GM12878 (cell line): ENCODE results near the gene TSPEAR. TPM values are rescaled to one million over a fixed set of nuclear protein-coding genes. Genes with fewer than 3 reads are reported as not detected.

Experiments used
- ATAC-seq: fragments of 200-7000 bp; cut with Tn5 transposase; 3 replicates; pipeline ENCODE4 v1.9.1; 2020; ENCODE audit warnings: mild to moderate bottlenecking, moderate library complexity
- BruUV-seq: library from RNA; stranded (reverse); fragments of 400-500 nt; replicated peaks from 2 replicates; lab custom pipeline; 2021; lab: Mats Ljungman, UMichigan
- CTCF ChIA-PET: fragments of 300-600 bp; sonication (Branson Sonifier 250); formaldehyde crosslinking; extraction: SDS; loops from one replicate; lab custom pipeline; 2021; ENCODE audit warnings: inconsistent platforms; lab: Yijun Ruan, JAX
- POLR2A ChIA-PET: fragments of 350-600 bp; formaldehyde crosslinking; extraction: SDS; loops from one replicate; lab custom pipeline; 2021; ENCODE audit warnings: inconsistent platforms; lab: Charles Lee
- RAD21 ChIA-PET: fragments of 300-600 bp; sonication (Branson Sonifier 250); formaldehyde crosslinking; loops from one replicate; lab custom pipeline; 2023; ENCODE audit warnings: antibody characterized with exemption; ENCODE audit not compliant: unreplicated experiment; lab: Charles Lee
- SMC1A ChIA-PET: fragments of 300-600 bp; sonication (Branson Sonifier 250); formaldehyde crosslinking; loops from one replicate; lab custom pipeline; 2023; ENCODE audit not compliant: unreplicated experiment, uncharacterized antibody; lab: Charles Lee
- DNase-seq: peaks from one replicate; pipeline ENCODE4 v3.0.0-alpha.2; 2011; ENCODE audit warnings: low read depth, low spot score
- FAIRE-seq: peaks from 3 replicates; lab custom pipeline; 2011; peaks lifted over from hg19 to GRCh38; lab: Jason Lieb, UNC
- H2AFZ ChIP-seq: 2 replicates; pipeline ENCODE4 v1.6.0; 2011; ENCODE audit warnings: low read depth, low read length, control low read depth; ENCODE audit not compliant: control insufficient read depth
- H3K27ac ChIP-seq: 2 replicates; pipeline ENCODE4 v1.5.1; 2011; ENCODE audit warnings: control low read depth; ENCODE audit not compliant: control insufficient read depth, insufficient read depth
- H3K27me3 ChIP-seq, 2 experiments: replicated peaks in 1 of 2; 2 replicates each; pipeline versions ENCODE4 v1.6.0 to v1.6.1; 2011; ENCODE audit warnings: low read length in 1 of 2; ENCODE audit not compliant: control insufficient read depth in 2 of 2, insufficient read depth in 2 of 2
- H3K36me3 ChIP-seq, 2 experiments: 2 replicates each; pipeline ENCODE4 v1.5.1; 2011; ENCODE audit warnings: low read length in 1 of 2; ENCODE audit not compliant: control insufficient read depth in 2 of 2, insufficient read depth in 2 of 2
- H3K4me1 ChIP-seq: 2 replicates; pipeline ENCODE4 v1.6.1; 2011; ENCODE audit warnings: mild to moderate bottlenecking, low read length, moderate library complexity, mixed read lengths; ENCODE audit not compliant: control insufficient read depth, insufficient read depth
- H3K4me2 ChIP-seq: 2 replicates; pipeline ENCODE4 v1.6.0; 2011; ENCODE audit warnings: control low read depth; ENCODE audit not compliant: control insufficient read depth, insufficient read depth
- H3K4me3 ChIP-seq: fragments of 200-600 bp; sonication (generic); 2 replicates; pipeline ENCODE4 v1.5.1; 2016
- H3K79me2 ChIP-seq: 2 replicates; pipeline ENCODE4 v1.6.0; 2011; ENCODE audit warnings: low read length; ENCODE audit not compliant: control insufficient read depth, insufficient read depth
- H3K9ac ChIP-seq: 2 replicates; pipeline ENCODE4 v1.8.0; 2011; ENCODE audit warnings: low read length, control low read depth, mixed read lengths; ENCODE audit not compliant: control insufficient read depth, insufficient read depth
- H3K9me3 ChIP-seq: replicated peaks from 3 replicates; pipeline ENCODE4 v1.5.1; 2011; ENCODE audit warnings: mild to moderate bottlenecking, low read length; ENCODE audit not compliant: control insufficient read depth, insufficient read depth
- H4K20me1 ChIP-seq: 2 replicates; pipeline ENCODE4 v1.6.0; 2011; ENCODE audit not compliant: control insufficient read depth, insufficient read depth
- ASH2L ChIP-seq: fragments of 300-600, 200-600 bp; sonication (generic); IDR thresholded peaks from 2 replicates; pipeline ENCODE4 v1.6.1; 2017; ENCODE audit warnings: low read depth, mild to moderate bottlenecking, borderline replicate concordance
- CBX3 ChIP-seq: fragments of 200-600 bp; sonication (generic); IDR thresholded peaks from 2 replicates; pipeline ENCODE4 v1.6.1; 2016; ENCODE audit warnings: low read depth, borderline replicate concordance
- E4F1 ChIP-seq: fragments of 450-650 bp; IDR thresholded peaks from 2 replicates; pipeline ENCODE4 v1.6.1; 2018; ENCODE audit warnings: borderline replicate concordance, mild to moderate bottlenecking; ENCODE audit not compliant: partially characterized antibody
- GABPA ChIP-seq: IDR thresholded peaks from 2 replicates; pipeline ENCODE4 v1.6.1; 2014; ENCODE audit warnings: antibody characterized with exemption, low read depth, mild to moderate bottlenecking, inconsistent platforms
- HDAC2 ChIP-seq: fragments of 200-600 bp; sonication (generic); IDR thresholded peaks from 2 replicates; pipeline ENCODE4 v1.6.1; 2017
- LARP7 ChIP-seq: fragments of 450-650 bp; IDR thresholded peaks from 2 replicates; pipeline ENCODE4 v1.6.1; 2017; ENCODE audit warnings: mild to moderate bottlenecking
- MEF2A ChIP-seq: IDR thresholded peaks from 2 replicates; pipeline ENCODE4 v1.6.1; 2011; ENCODE audit warnings: low read depth, mild to moderate bottlenecking, low read length, moderate library complexity; ENCODE audit not compliant: insufficient read depth
- MYB ChIP-seq: fragments of 150-350 bp; IDR thresholded peaks from 2 replicates; pipeline ENCODE4 v1.6.1; 2014; ENCODE audit warnings: mild to moderate bottlenecking, low read depth, low read length, borderline replicate concordance
- RBBP5 ChIP-seq: fragments of 200-600 bp; sonication (generic); conservative IDR thresholded peaks from 2 replicates; pipeline ENCODE4 v1.6.1; 2016
- SMAD1 ChIP-seq: fragments of 450-650 bp; IDR thresholded peaks from 2 replicates; pipeline ENCODE4 v1.6.1; 2018; ENCODE audit warnings: mild to moderate bottlenecking, low read depth; ENCODE audit not compliant: partially characterized antibody
- STAT3 ChIP-seq: IDR thresholded peaks from 2 replicates; pipeline ENCODE4 v1.6.1; 2011; ENCODE audit warnings: low read depth, low read length, improper control_type of control experiment
- WGBS: methylation state at CpG from one replicate; pipeline ENCODE4 v1.1.6; 2016; ENCODE audit warnings: low lambda C conversion rate; ENCODE audit not compliant: insufficient replicate concordance, insufficient coverage; ENCODE audit errors: missing lambda C conversion rate; 5-methylcytosine and 5-hydroxymethylcytosine counted together
- in situ Hi-C: fragments of 300-500 bp; cut with MboI; formaldehyde crosslinking; loops from 9 replicates; pipeline ENCODE4 v1.14.3; 2018; ENCODE audit warnings: mixed read lengths
- intact Hi-C: fragments of 100-400 bp; cut with micrococcal nuclease; formaldehyde crosslinking; loops from one replicate; pipeline ENCODE4 v1.14.2; 2022; ENCODE audit not compliant: unreplicated experiment
- polyA plus RNA-seq, 11 experiments: library from polyadenylated mRNA; depleted of rRNA in 4 of 11; unstranded in 6 of 11; stranded (reverse) in 5 of 11; fragments of >200 nt; fragmentation: Nextera tagmentation in 4 of 11; fragmentation: Illumina TruSeq in 1 of 11; extraction: Ambion mirVana in 4 of 11; extraction: Trizol in 1 of 11; gene quantifications; 1 replicate in 1 of 11; 2 replicates in 10 of 11; pipeline versions ENCODE4 v1.2.1 to v1.2.3, GENCODE V29; 2011 to 2016; ENCODE audit warnings: inconsistent platforms in 2 of 11, missing spikeins in 2 of 11, low read depth in 1 of 11
- total RNA-seq, 4 experiments: library from RNA; depleted of rRNA in 3 of 4; stranded (reverse); fragments of >200 nt in 3 of 4; fragmentation: Illumina TruSeq in 1 of 4; extraction: Trizol in 1 of 4; gene quantifications; 2 replicates each; pipeline versions ENCODE4 v1.2.1 to v1.2.3, GENCODE V29; 2013 to 2021

TSPEAR gene
- total and polyA plus RNA-seq, 10 of the 15 experiments (the other 5 are each of a cell fraction or from before 2014, with no cell fraction given) = not detected

GRCh38 chr21:44684077-44684476 is 27.3 kb downstream of the TSPEAR start:
- POLR2A ChIA-PET = no interaction called here
- DNase-seq (no peak), ATAC-seq (no peak), FAIRE-seq (no peak)
- no peak overlapping the region for H2AFZ ChIP-seq
- no peaks in the 10 kb centered on the region; the same call in 1 of the 2 replicates for H3K4me1 ChIP-seq
- H3K79me2 ChIP-seq = no peaks in the 10 kb centered on the region
- H3K36me3 ChIP-seq = no peaks in the 10 kb centered on the region
- intact Hi-C loops = no loop called here
- TF ChIP-seq RBBP5 = no peak
- no peaks in the 10 kb centered on the region for H4K20me1 ChIP-seq
- 19% methylated on average over 7 of the region's 7 CpGs for whole genome bisulfite sequencing
- H3K4me2 ChIP-seq = no peak overlapping the region
- CTCF ChIA-PET = interaction anchor here (0.6 to 1.0 kb wide), 3 partner anchors 106 to 453 kb away, joined by 3 read pairs; no protein-coding TSS in a partner anchor
- no peak overlapping the region for H3K9ac ChIP-seq
- SMC1A ChIA-PET = interaction anchor here (1.6 kb wide), 1 partner anchor 109 kb away, joined by 4 read pairs; no protein-coding TSS in a partner anchor
- BruUV-seq = no TSS peak
- peaks cover 0 to 1% of the 10 kb centered on the region in 2 experiments; a peak in 2 of 4 replicates for H3K27me3 ChIP-seq
- RAD21 ChIA-PET = no interaction called here
- H3K4me3 ChIP-seq = no peak overlapping the region
- in situ Hi-C loops = no loop called here
- no peaks in the 10 kb centered on the region for H3K9me3 ChIP-seq
- no peak overlapping the region for H3K27ac ChIP-seq

- TF ChIP-seq STAT3 (no peak), MYB (no peak), E4F1 (no peak), GABPA (no peak), CBX3 (no peak), MEF2A (no peak), SMAD1 (no peak), HDAC2 (no peak), ASH2L (no peak), LARP7 (no peak)
- BruUV-seq = no TSS peak
- peaks cover 0 to 1% of the 10 kb centered on the region in 2 experiments; a peak in 2 of 4 replicates for H3K27me3 ChIP-seq
- FAIRE-seq = no peak
- no peak overlapping the region for H3K27ac ChIP-seq
- no peaks in the 10 kb centered on the region for H3K9me3 ChIP-seq
- H3K4me3 ChIP-seq = no peak overlapping the region
- ChIA-PET CTCF (no interaction called here), SMC1A (interaction anchor here (1.3 kb wide), 1 partner anchor 60 kb away, joined by 3 read pairs; no protein-coding TSS in a partner anchor), RAD21 (no interaction called here), POLR2A (no interaction called here)
- in situ Hi-C loops = no loop called here
- no peak overlapping the region for H3K9ac ChIP-seq
- H3K36me3 ChIP-seq = no peaks in the 10 kb centered on the region
- H3K4me1 ChIP-seq = no peaks in the 10 kb centered on the region; the same call in 1 of the 2 replicates
- H4K20me1 ChIP-seq = no peaks in the 10 kb centered on the region
- no peaks in the 10 kb centered on the region for H3K79me2 ChIP-seq
- intact Hi-C loops = no loop called here
- no peak overlapping the region for H3K4me2 ChIP-seq
- WGBS = 42% methylated on average over 14 of the region's 15 CpGs
- ATAC-seq = no peak
- no peak overlapping the region for H2AFZ ChIP-seq
- DNase-seq = no peak
Measured at GRCh38 chr21:44682580-44683151, 28.7 kb downstream of the TSPEAR start.
